ENCODE data around the gene LRRC14B.

- TF ChIP-seq POLR2A (IDR thresholded peaks at IDR 0.05) = no peak
- no peak for TF ChIP-seq CTCF (IDR thresholded peaks at IDR 0.05)
These were observed 49.0 kb upstream of the LRRC14B start for GRCh38 chr5:142246-142810.

All from thyroid gland (tissue), 4 donors.